Heart right ventricle (tissue), 16 donors: ENCODE results near the gene DNAJA2. TPM values are rescaled to one million over a fixed set of nuclear protein-coding genes. Genes with fewer than 3 reads are reported as not detected.

Source experiments
- ATAC-seq, 8 donors: fragments of 200-7000 bp; cut with Tn5 transposase; one replicate each; pipeline ENCODE4 v1.9.1; 2020; ENCODE audit warnings: mild to moderate bottlenecking in 8 of 8, moderate library complexity in 8 of 8, moderate number of reproducible peaks in 1 of 8
- DNase-seq, 2 donors: peaks; one replicate each; pipeline ENCODE4 v3.0.0-alpha.2; 2020
- H3K27ac ChIP-seq, 10 donors: fragments of 200-600 bp; sonication (generic) in 2 of 10; one replicate each; pipeline versions ENCODE4 v1.5.0 to v1.8.0; 2020 to 2022; ENCODE audit warnings: mild to moderate bottlenecking in 3 of 10
- H3K27me3 ChIP-seq, 7 donors: fragments of 200-600 bp; one replicate each; pipeline ENCODE4 v1.8.0; 2021 to 2022; ENCODE audit warnings: mild to moderate bottlenecking in 2 of 7
- H3K36me3 ChIP-seq, 9 donors: fragments of 200-600 bp; sonication (generic) in 1 of 9; one replicate each; pipeline versions ENCODE4 v1.5.0 to v1.8.0; 2020 to 2022; ENCODE audit warnings: mild to moderate bottlenecking in 2 of 9
- H3K4me1 ChIP-seq, 9 donors: fragments of 200-600 bp; sonication (generic) in 1 of 9; one replicate each; pipeline versions ENCODE4 v1.5.0 to v1.8.0; 2020 to 2022; ENCODE audit warnings: mild to moderate bottlenecking in 4 of 9
- H3K4me3 ChIP-seq, 10 donors: fragments of 200-600 bp; sonication (generic) in 2 of 10; one replicate each; pipeline versions ENCODE4 v1.5.0 to v1.8.0; 2020 to 2022; ENCODE audit warnings: mild to moderate bottlenecking in 7 of 10, moderate library complexity in 2 of 10
- H3K9me3 ChIP-seq, 11 donors: fragments of 200-600 bp in 10 of 11; sonication (generic) in 2 of 11; one replicate each; pipeline versions ENCODE4 v1.5.0 to v1.8.0; 2013 to 2022; ENCODE audit warnings: mild to moderate bottlenecking in 2 of 11, control low read depth in 1 of 11, moderate library complexity in 1 of 11
- CTCF ChIP-seq, 9 donors: fragments of 200-600 bp; sonication (generic) in 2 of 9; IDR thresholded peaks; one replicate each; pipeline versions ENCODE4 v1.5.0 to v1.8.0; 2021 to 2022; ENCODE audit warnings: antibody characterized with exemption in 9 of 9, mild to moderate bottlenecking in 5 of 9, moderate library complexity in 1 of 9
- WGBS, 2 donors: extraction: QIAGEN DNeasy Blood & Tissue Kit; methylation state at CpG; one replicate each; pipeline ENCODE4 v1.1.7; 2013; ENCODE audit warnings: inconsistent platforms in 1 of 2; 5-methylcytosine and 5-hydroxymethylcytosine counted together
- intact Hi-C, 10 donors: fragments of 100-400 bp; cut with DNase I; formaldehyde crosslinking; loops; one replicate each; pipeline versions ENCODE4 v1.11.1 to v1.14.2; 2022
- polyA plus RNA-seq, 2 donors: library from polyadenylated mRNA; stranded (reverse); fragments of 200-250 nt; gene quantifications; one replicate each; pipeline ENCODE4 v1.2.3, GENCODE V29; 2013
- total RNA-seq, 10 donors: library from RNA; stranded (reverse); fragmentation: NEBNext Ultra II Directional in 3 of 10; extraction: Animal tissue kit (Norgen Biotek cat#: 25700) in 3 of 10; gene quantifications; one replicate each; pipeline versions ENCODE4 v1.2.1 to v1.2.4, GENCODE V29; 2021 to 2023
- donor health status: Arrhythmogenic right ventricular cardiomyopathy.
- donor health status: ischemic (EF 13 %, LVEDD 7.1; RV severe dilation, severe dysfunction).
- donor health status: healthy with polysubstance abuse.
- donor health status: DM: no; HTN: yes; CAD: no.
- donor health status: DM: no; HTN: no; CAD: no.
- donor health status: ischemic (EF 25% LVEDD 6.9; RV normal size, moderate dysfunction).
- donor health status: ischemic (EF 25% LVEDD 5.7; RV mildly dilated, moderate dysfunction).
- donor health status: healthy.
- donor health status: DM: yes; HTN: yes; CAD: no.
- donor health status: Ischemic cardiomyopathy.
- donor health status: ischemic (EF 35%, LVEDD 5.7; RV mildly dilated, moderate dysfunction).
- donor health status: nonischemic (EF 11% LVEDD 7.7; RV severe dilation, severe dysfunction).
- donor health status: DM: yes; HTN: yes; CAD: no.
- donor health status: PGD.
- donor health status: ischemic (EF 29% LVEDD 5.4; RV normal size, mild dysfunction).
- donor health status: nonischemic (EF 23%, LVEDD 6.1; RV moderate dilation, normal function).

Gene DNAJA2
- total and polyA plus RNA-seq, 12 donors = 47.3 to 107 (median 91.6) TPM

- Histone ChIP-seq H3K9me3 (no peaks in the 10 kb centered on the region), H3K27ac (peak overlapping the region in 1 of 10 donors; percentile 41), H3K4me1 (peaks cover 0 to 23% (median 16%) of the 10 kb centered on the region in 9 donors), H3K4me3 (no peak overlapping the region), H3K27me3 (no peaks in the 10 kb centered on the region), H3K36me3 (peaks cover 0 to 100% (median 87%) of the 10 kb centered on the region in 9 donors)
- 79 to 81% methylated on average over 3 of the region's 3 CpGs for WGBS, 2 donors
- no peak for TF ChIP-seq CTCF (IDR thresholded peaks at IDR 0.05)
- ATAC-seq (no peak), DNase-seq (no peak)
- intact Hi-C loops = loop anchor here in 1 of 10 donors (10.0 kb wide), 1 partner anchor 1202 kb away; no protein-coding TSS in a partner anchor
These were observed 10.8 kb downstream of the DNAJA2 start for GRCh38 chr16:46962629-46963028.

GRCh38 chr16:46961373-46962353 lies 11.8 kb downstream of the DNAJA2 start:
- Histone ChIP-seq H3K9me3 (no peaks in the 10 kb centered on the region), H3K4me1 (peaks cover 0 to 23% (median 16%) of the 10 kb centered on the region in 9 donors), H3K36me3 (peaks cover 0 to 100% (median 85%) of the 10 kb centered on the region in 9 donors), H3K4me3 (no peak overlapping the region), H3K27me3 (no peaks in the 10 kb centered on the region), H3K27ac (peak overlapping the region in 1 of 10 donors; percentile 41)
- WGBS, 2 donors = 65 to 71% methylated on average over 9 of the region's 9 CpGs
- TF ChIP-seq CTCF (IDR thresholded peaks at IDR 0.05) = no peak
- ATAC-seq (peak in 1 of 8 donors; percentile 62), DNase-seq (no peak)
- intact Hi-C loops = loop anchor here in 1 of 10 donors (10.0 kb wide), 1 partner anchor 1203 kb away; no protein-coding TSS in a partner anchor

- DNase-seq = no peak
- intact Hi-C loops = no loop called here
- no peak overlapping the region for H3K4me3 ChIP-seq
- WGBS, 2 donors = 90 to 96% methylated on average over 5 of the region's 5 CpGs
- peaks cover 0 to 60% (median 45%) of the 10 kb centered on the region in 9 donors for H3K36me3 ChIP-seq
- H3K27me3 ChIP-seq = no peaks in the 10 kb centered on the region
- ATAC-seq = no peak
- no peak for TF ChIP-seq CTCF (IDR thresholded peaks at IDR 0.05)
- no peaks in the 10 kb centered on the region for H3K4me1 ChIP-seq
- H3K9me3 ChIP-seq = no peaks in the 10 kb centered on the region
- H3K27ac ChIP-seq = no peak overlapping the region
These were observed 18.9 kb downstream of the DNAJA2 start for GRCh38 chr16:46954562-46954961.

GRCh38 chr16:46950009-46950408 lies 23.5 kb downstream of the DNAJA2 start:
- 63 to 76% methylated on average over 1 of the region's 1 CpG for WGBS, 2 donors
- Histone ChIP-seq H3K9me3 (no peaks in the 10 kb centered on the region), H3K27ac (no peak overlapping the region), H3K4me3 (no peak overlapping the region), H3K27me3 (no peaks in the 10 kb centered on the region), H3K4me1 (no peaks in the 10 kb centered on the region), H3K36me3 (peaks cover 0 to 15% (median 5%) of the 10 kb centered on the region in 9 donors)
- ATAC-seq (no peak), DNase-seq (no peak)
- no peak for TF ChIP-seq CTCF (IDR thresholded peaks at IDR 0.05)
- intact Hi-C loops = no loop called here
